T-cell (primary cell): ENCODE measurements around the gene MAP3K10. TPM values are rescaled to one million over a fixed set of nuclear protein-coding genes. Genes with fewer than 3 reads are reported as not detected.

ENCODE experiments used
- ATAC-seq, 4 experiments: fragments of 200-7000 bp in 3 of 4; fragments of 150-1000 bp in 1 of 4; cut with Tn5 transposase; replicated peaks in 1 of 4; 1 replicate in 3 of 4; 2 replicates in 1 of 4; pipeline ENCODE4 v1.10.0; 2021; ENCODE audit warnings: moderate library complexity in 3 of 4, mild to moderate bottlenecking in 2 of 4, moderate number of reproducible peaks in 1 of 4
- CTCF ChIA-PET, 2 donors: fragments of 300-600 bp; sonication (Branson Sonifier 250); formaldehyde crosslinking; loops; one replicate each; lab custom pipeline; 2022; ENCODE audit warnings: antibody characterized with exemption in 2 of 2; lab: Charles Lee
- POLR2A ChIA-PET, 2 donors: fragments of 300-600 bp; sonication (Branson Sonifier 250); formaldehyde crosslinking; loops; one replicate each; lab custom pipeline; 2022; ENCODE audit warnings: antibody characterized with exemption in 2 of 2; lab: Charles Lee
- DNase-seq, 35 experiments: peaks; one replicate each; pipeline versions ENCODE4 v3.0.0 to v3.0.0-alpha.2; 2013 to 2023
- H3K27ac ChIP-seq: one replicate; pipeline ENCODE4 v1.5.1; 2013; ENCODE audit warnings: low read length
- H3K27me3 ChIP-seq, 2 experiments: replicated peaks in 1 of 2; 1 replicate in 1 of 2; 2 replicates in 1 of 2; pipeline versions ENCODE4 v1.6.1 to v1.7.0; 2013; ENCODE audit warnings: low read length in 1 of 2, mixed read lengths in 1 of 2; ENCODE audit not compliant: control insufficient read depth in 2 of 2, insufficient read depth in 2 of 2; ENCODE audit errors: extremely low read depth in 1 of 2
- H3K36me3 ChIP-seq, 2 donors: 1 replicate in 1 of 2; 2 replicates in 1 of 2; pipeline versions ENCODE4 v1.6.1 to v1.7.0; 2013; ENCODE audit warnings: low read length in 1 of 2; ENCODE audit not compliant: control insufficient read depth in 2 of 2, insufficient read depth in 1 of 2; ENCODE audit errors: extremely low read depth in 1 of 2
- H3K4me1 ChIP-seq, 2 experiments: 1 replicate in 1 of 2; 2 replicates in 1 of 2; pipeline versions ENCODE4 v1.6.1 to v1.7.0; 2013; ENCODE audit warnings: low read length in 2 of 2, mixed read lengths in 1 of 2; ENCODE audit not compliant: insufficient read depth in 2 of 2, control insufficient read depth in 1 of 2; ENCODE audit errors: extremely low read depth in 1 of 2
- H3K4me3 ChIP-seq, 2 donors: 1 replicate in 1 of 2; 2 replicates in 1 of 2; pipeline versions ENCODE4 v1.5.1 to v1.7.0; 2013; ENCODE audit warnings: mild to moderate bottlenecking in 2 of 2, low read length in 1 of 2, moderate library complexity in 1 of 2; ENCODE audit not compliant: control insufficient read depth in 1 of 2; ENCODE audit errors: extremely low read depth in 1 of 2
- H3K9me3 ChIP-seq: 2 replicates; pipeline ENCODE4 v1.7.0; 2013
- H3K27ac Mint-ChIP-seq, 2 donors: one replicate each; pipeline ENCODE4 v1.8.0; 2020 to 2021; ENCODE audit warnings: mild to moderate bottlenecking in 2 of 2, mixed read lengths in 2 of 2
- H3K27me3 Mint-ChIP-seq, 2 donors: one replicate each; pipeline ENCODE4 v1.8.0; 2021 to 2022; ENCODE audit warnings: mixed read lengths in 2 of 2
- H3K36me3 Mint-ChIP-seq: one replicate; pipeline ENCODE4 v1.8.0; 2021; ENCODE audit warnings: mixed read lengths
- H3K4me1 Mint-ChIP-seq, 3 donors: one replicate each; pipeline ENCODE4 v1.8.0; 2020 to 2022; ENCODE audit warnings: mixed read lengths in 3 of 3, mild to moderate bottlenecking in 1 of 3
- H3K4me3 Mint-ChIP-seq, 3 donors: one replicate each; pipeline ENCODE4 v1.8.0; 2020 to 2022; ENCODE audit warnings: mild to moderate bottlenecking in 3 of 3, mixed read lengths in 3 of 3, moderate library complexity in 3 of 3
- H3K9me3 Mint-ChIP-seq, 3 donors: one replicate each; pipeline ENCODE4 v1.8.0; 2020 to 2022; ENCODE audit warnings: mixed read lengths in 3 of 3
- WGBS: methylation state at CpG from one replicate; pipeline ENCODE4 v1.1.5; 2013; ENCODE audit warnings: missing lambda C conversion rate; ENCODE audit not compliant: insufficient coverage; 5-methylcytosine and 5-hydroxymethylcytosine counted together
- total RNA-seq, 35 experiments: library from RNA in 6 of 35; stranded (reverse) in 6 of 35; fragments of 120-200 nt in 1 of 35; gene quantifications; one replicate each; pipeline versions ENCODE4 v1.2.1 to v1.2.4 and lab custom pipeline; 2013 to 2026

Gene MAP3K10
- total RNA-seq, 5 donors from 2014 or later (not counting 1 experiment from before 2014, with no cell fraction given), result 20.9 to 39.6 (median 33.0) TPM

- H3K36me3 Mint-ChIP-seq, result peaks cover 35% of the 10 kb centered on the region
Measured at GRCh38 chr19:40249201-40249600, 58.0 kb downstream of the MAP3K10 start.

GRCh38 chr19:40249781-40250180, 58.6 kb downstream of the MAP3K10 start:
- DNase-seq, result no peak
- ChIA-PET CTCF (no interaction called here), POLR2A (no interaction called here)
- Histone ChIP-seq H3K9me3 (no peaks in the 10 kb centered on the region), H3K36me3 (peaks cover 13 to 51% of the 10 kb centered on the region in 2 donors), H3K27me3 (no peaks in the 10 kb centered on the region), H3K27ac (no peak overlapping the region), H3K4me3 (no peak overlapping the region), H3K4me1 (peaks cover 0 to 10% of the 10 kb centered on the region in 2 experiments)
- no peaks in the 10 kb centered on the region for H3K9me3 Mint-ChIP-seq
- no peaks in the 10 kb centered on the region for H3K27me3 Mint-ChIP-seq
- ATAC-seq, result no peak
- 88% methylated on average over 10 of the region's 11 CpGs for WGBS
- no peak overlapping the region for H3K27ac Mint-ChIP-seq
- H3K4me3 Mint-ChIP-seq, result no peak overlapping the region
- H3K36me3 Mint-ChIP-seq, result peaks cover 32% of the 10 kb centered on the region
- H3K4me1 Mint-ChIP-seq, result peaks cover 20 to 23% (median 21%) of the 10 kb centered on the region in 3 donors

More at GRCh38 chr19:40249201-40249600, 58.0 kb downstream of the MAP3K10 start:
- no peaks in the 10 kb centered on the region for H3K9me3 Mint-ChIP-seq
- Histone ChIP-seq H3K4me1 (peaks cover 0 to 10% of the 10 kb centered on the region in 2 experiments), H3K27me3 (no peaks in the 10 kb centered on the region), H3K36me3 (peaks cover 9 to 49% of the 10 kb centered on the region in 2 donors), H3K27ac (no peak overlapping the region), H3K9me3 (no peaks in the 10 kb centered on the region), H3K4me3 (no peak overlapping the region)
- no peaks in the 10 kb centered on the region for H3K27me3 Mint-ChIP-seq
- DNase-seq (no peak), ATAC-seq (no peak)
- CTCF ChIA-PET, result no interaction called here
- H3K4me1 Mint-ChIP-seq, result peaks cover 20 to 24% (median 23%) of the 10 kb centered on the region in 3 donors
- POLR2A ChIA-PET, result no interaction called here
- no peak overlapping the region for H3K4me3 Mint-ChIP-seq
- 85% methylated on average over 4 of the region's 10 CpGs for WGBS
- no peak overlapping the region for H3K27ac Mint-ChIP-seq

GRCh38 chr19:40251244-40251643, 60.0 kb downstream of the MAP3K10 start:
- H3K36me3 Mint-ChIP-seq, result peaks cover 42% of the 10 kb centered on the region
- Histone ChIP-seq H3K27me3 (no peaks in the 10 kb centered on the region), H3K4me1 (peaks cover 0 to 10% of the 10 kb centered on the region in 2 experiments), H3K36me3 (peaks cover 27 to 62% of the 10 kb centered on the region in 2 donors), H3K4me3 (no peak overlapping the region), H3K27ac (no peak overlapping the region), H3K9me3 (no peaks in the 10 kb centered on the region)
- H3K27me3 Mint-ChIP-seq, result no peaks in the 10 kb centered on the region
- DNase-seq, result no peak
- H3K9me3 Mint-ChIP-seq, result no peaks in the 10 kb centered on the region
- no peak for ATAC-seq
- H3K27ac Mint-ChIP-seq, result no peak overlapping the region
- ChIA-PET POLR2A (no interaction called here), CTCF (no interaction called here)
- no peak overlapping the region for H3K4me3 Mint-ChIP-seq
- H3K4me1 Mint-ChIP-seq, result peaks cover 20 to 33% (median 27%) of the 10 kb centered on the region in 3 donors

GRCh38 chr19:40251991-40252390, 60.8 kb downstream of the MAP3K10 start:
- 100% methylated on average over 2 of the region's 4 CpGs for WGBS
- Mint-ChIP-seq H3K27me3 (no peaks in the 10 kb centered on the region), H3K36me3 (peaks cover 40% of the 10 kb centered on the region), H3K4me1 (peaks cover 18 to 30% (median 27%) of the 10 kb centered on the region in 3 donors), H3K27ac (no peak overlapping the region), H3K9me3 (no peaks in the 10 kb centered on the region), H3K4me3 (no peak overlapping the region)
- H3K36me3 ChIP-seq, result peaks cover 27 to 70% of the 10 kb centered on the region in 2 donors
- POLR2A ChIA-PET, result no interaction called here
- H3K9me3 ChIP-seq, result no peaks in the 10 kb centered on the region
- H3K4me3 ChIP-seq, result no peak overlapping the region
- H3K4me1 ChIP-seq, result peaks cover 0 to 10% of the 10 kb centered on the region in 2 experiments
- DNase-seq (no peak), ATAC-seq (no peak)
- no peak overlapping the region for H3K27ac ChIP-seq
- CTCF ChIA-PET, result interaction anchor here in 1 of 2 donors (1.2 kb wide), 1 partner anchor 17 kb away, joined by 3 read pairs; no protein-coding TSS in a partner anchor
- H3K27me3 ChIP-seq, result no peaks in the 10 kb centered on the region

GRCh38 chr19:40252395-40252794, 61.2 kb downstream of the MAP3K10 start:
- ATAC-seq (no peak), DNase-seq (no peak)
- peaks cover 41% of the 10 kb centered on the region for H3K36me3 Mint-ChIP-seq
- Histone ChIP-seq H3K4me3 (no peak overlapping the region), H3K4me1 (peaks cover 0 to 8% of the 10 kb centered on the region in 2 experiments), H3K9me3 (no peaks in the 10 kb centered on the region), H3K36me3 (peaks cover 26 to 68% of the 10 kb centered on the region in 2 donors), H3K27ac (no peak overlapping the region), H3K27me3 (no peaks in the 10 kb centered on the region)
- H3K4me3 Mint-ChIP-seq, result no peak overlapping the region
- 98% methylated on average over 7 of the region's 7 CpGs for WGBS
- H3K27ac Mint-ChIP-seq, result no peak overlapping the region
- H3K4me1 Mint-ChIP-seq, result peaks cover 18 to 30% (median 27%) of the 10 kb centered on the region in 3 donors
- CTCF ChIA-PET, result interaction anchor here in 1 of 2 donors (1.2 kb wide), 1 partner anchor 17 kb away, joined by 3 read pairs; no protein-coding TSS in a partner anchor
- POLR2A ChIA-PET, result no interaction called here
- no peaks in the 10 kb centered on the region for H3K9me3 Mint-ChIP-seq
- no peaks in the 10 kb centered on the region for H3K27me3 Mint-ChIP-seq

GRCh38 chr19:40253611-40254092, 62.4 kb downstream of the MAP3K10 start:
- Histone ChIP-seq H3K9me3 (no peaks in the 10 kb centered on the region), H3K4me1 (peaks cover 0 to 4% of the 10 kb centered on the region in 2 experiments), H3K4me3 (no peak overlapping the region), H3K27ac (no peak overlapping the region), H3K27me3 (no peaks in the 10 kb centered on the region), H3K36me3 (peaks cover 21 to 60% of the 10 kb centered on the region in 2 donors)
- H3K4me3 Mint-ChIP-seq, result no peak overlapping the region
- no peaks in the 10 kb centered on the region for H3K27me3 Mint-ChIP-seq
- ATAC-seq (no peak), DNase-seq (no peak)
- H3K27ac Mint-ChIP-seq, result no peak overlapping the region
- peaks cover 18 to 25% (median 23%) of the 10 kb centered on the region in 3 donors for H3K4me1 Mint-ChIP-seq
- ChIA-PET CTCF (no interaction called here), POLR2A (no interaction called here)
- 88% methylated on average over 8 of the region's 8 CpGs for WGBS
- H3K36me3 Mint-ChIP-seq, result peaks cover 44% of the 10 kb centered on the region
- no peaks in the 10 kb centered on the region for H3K9me3 Mint-ChIP-seq
